Mucosa of gallbladder (tissue), 1 donor: ENCODE results near the gene SLC37A3. TPM values are rescaled to one million over a fixed set of nuclear protein-coding genes. Genes with fewer than 3 reads are reported as not detected.
"Not testable (repeated sequence)": the region's sequence is repeated elsewhere in the genome, so short reads cannot be mapped to it uniquely, and the experiment has no call there.

ENCODE experiments used
- DNase-seq: peaks from one replicate; pipeline ENCODE4 v3.0.0-alpha.2; 2020; ENCODE audit warnings: low spot score
- total RNA-seq: library from RNA; stranded (reverse); gene quantifications from one replicate; pipeline ENCODE4 v1.2.1, GENCODE V29; 2021
- donor health status: DM: no; HTN: no; CAD: no.

SLC37A3 gene
- total RNA-seq, 1 donor from 2014 or later = 40.9 TPM

DNA sequence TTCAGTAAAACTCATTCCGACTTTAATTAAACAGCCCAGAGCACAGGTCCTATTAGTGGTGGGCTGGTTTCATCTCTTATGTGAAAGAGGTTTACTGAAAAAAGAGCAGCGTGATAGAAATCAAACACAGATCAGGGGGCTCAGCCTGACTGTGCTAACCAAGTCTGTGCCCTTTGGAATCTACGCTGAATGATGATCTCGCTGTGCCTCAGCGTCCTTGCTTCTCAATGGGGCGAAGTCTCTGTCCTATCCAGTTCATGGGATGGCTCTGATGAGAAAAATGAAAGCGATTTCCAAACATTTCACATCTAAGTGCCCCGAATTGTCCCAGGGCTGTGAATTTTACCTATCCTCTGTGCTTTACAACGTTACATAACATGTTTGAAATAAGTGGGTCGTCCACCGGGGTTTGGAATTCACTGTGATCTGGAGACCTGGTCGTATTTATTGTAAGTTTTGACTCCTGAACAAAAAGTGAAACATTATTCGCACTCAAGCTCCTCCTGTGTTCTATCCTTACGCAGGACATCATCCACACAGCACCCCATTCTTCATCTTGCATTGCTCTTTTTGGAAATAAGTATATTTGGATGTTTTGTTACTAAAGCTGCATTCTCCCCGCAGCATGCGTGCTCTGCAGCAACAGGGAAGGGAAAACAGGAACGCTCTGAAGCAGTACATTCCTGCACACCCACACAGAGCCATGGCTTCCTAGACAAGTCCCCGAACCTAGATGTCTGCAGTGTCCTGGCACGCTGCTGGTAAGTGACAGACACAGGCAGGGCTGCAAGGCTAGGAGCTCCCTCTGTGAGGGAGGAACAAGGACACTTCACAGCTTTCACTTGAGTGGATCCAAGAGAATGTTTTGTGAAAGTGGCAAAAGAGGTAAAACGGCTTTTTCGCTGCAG, 83.5 kb downstream of the SLC37A3 start:
- no peak for DNase-seq

GRCh38 chr7:140312141-140312846, 86.0 kb downstream of the SLC37A3 start:
- DNase-seq = no peak

DNA sequence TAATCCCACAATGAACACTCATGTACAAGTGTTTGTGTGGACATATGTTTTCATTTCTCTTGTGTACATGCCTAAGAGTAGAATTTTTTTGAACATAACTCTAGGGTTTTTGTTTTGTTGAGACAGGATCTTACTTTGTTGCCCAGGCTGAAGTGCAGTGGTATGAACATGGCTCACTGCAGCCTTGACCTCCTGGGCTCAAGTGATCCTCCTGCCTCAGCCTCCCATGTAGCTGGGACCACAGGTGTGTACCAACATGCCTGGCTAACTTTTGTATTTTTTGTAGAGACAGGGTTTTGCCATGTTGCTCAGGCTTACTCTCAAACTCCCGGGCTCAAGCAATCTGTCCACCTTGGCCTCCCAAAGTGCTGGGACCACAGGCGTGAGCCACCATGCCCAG, 87.2 kb downstream of the SLC37A3 start:
- not testable (repeated sequence) for DNase-seq

- DNase-seq = no peak
These were observed 87.9 kb downstream of the SLC37A3 start for GRCh38 chr7:140310337-140311002.

DNA sequence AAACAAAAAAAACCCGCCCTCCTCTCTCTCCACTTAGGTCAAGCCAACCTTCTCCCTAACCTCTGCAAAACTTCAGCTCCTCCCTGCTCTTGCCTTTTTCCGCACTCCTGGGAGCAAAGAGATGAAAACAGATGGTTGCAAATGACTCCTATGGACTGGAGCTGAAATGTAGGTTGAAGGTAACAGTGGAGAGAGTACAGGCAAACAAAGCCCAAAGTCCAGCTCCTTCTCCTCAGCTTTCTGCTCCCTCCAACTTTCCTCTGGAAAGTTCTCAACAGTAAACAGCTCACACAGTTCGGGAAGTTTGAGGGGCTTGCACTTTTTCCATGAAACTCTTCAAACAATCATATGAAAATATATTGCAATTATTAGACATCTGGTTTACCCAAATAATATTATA, 90.3 kb downstream of the SLC37A3 start:
- no peak for DNase-seq

GRCh38 chr7:140304191-140304799, 94.0 kb downstream of the SLC37A3 start:
- no peak for DNase-seq

DNA sequence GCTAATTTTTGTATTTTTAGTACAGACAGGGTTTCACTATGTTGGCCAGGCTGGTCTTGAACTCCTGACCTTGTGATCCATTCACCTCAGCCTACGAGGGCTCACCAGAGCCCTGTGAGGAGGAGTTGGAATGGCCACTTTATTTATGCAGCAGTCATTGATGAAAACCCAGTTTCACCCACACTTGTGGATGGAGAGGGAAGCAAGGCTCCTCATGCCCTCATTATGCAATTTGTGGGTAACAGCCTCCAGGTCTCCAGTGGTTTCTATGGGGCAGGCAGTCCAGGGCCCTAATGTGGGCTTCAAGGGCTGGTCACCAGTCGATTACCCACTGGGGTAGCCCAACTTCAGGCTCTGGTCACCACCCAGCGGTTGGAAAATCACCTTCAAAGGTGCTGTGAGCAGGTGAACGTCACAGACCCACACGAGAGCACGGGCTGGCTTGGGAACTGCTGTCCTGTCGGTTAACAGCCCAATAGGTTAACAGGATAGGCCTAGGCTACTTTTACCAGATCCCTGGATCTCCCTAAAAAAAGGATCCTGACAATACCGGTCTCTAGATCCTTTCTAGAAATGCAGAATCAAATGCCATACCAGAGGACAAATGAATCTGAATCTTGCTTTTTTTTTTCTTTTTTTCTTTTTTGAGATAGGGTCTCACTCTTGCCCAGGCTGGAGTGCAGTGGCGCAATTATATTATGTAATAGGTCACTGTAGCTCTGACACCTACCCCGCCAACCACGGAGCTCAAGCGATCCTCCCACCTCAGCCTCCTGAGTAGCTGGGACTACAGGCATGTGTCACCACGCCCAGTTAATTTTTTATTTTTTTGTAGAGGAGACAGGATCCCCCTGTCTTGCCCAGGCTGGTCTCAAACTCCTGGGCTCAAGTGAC, 97.8 kb downstream of the SLC37A3 start:
- no peak for DNase-seq

DNA sequence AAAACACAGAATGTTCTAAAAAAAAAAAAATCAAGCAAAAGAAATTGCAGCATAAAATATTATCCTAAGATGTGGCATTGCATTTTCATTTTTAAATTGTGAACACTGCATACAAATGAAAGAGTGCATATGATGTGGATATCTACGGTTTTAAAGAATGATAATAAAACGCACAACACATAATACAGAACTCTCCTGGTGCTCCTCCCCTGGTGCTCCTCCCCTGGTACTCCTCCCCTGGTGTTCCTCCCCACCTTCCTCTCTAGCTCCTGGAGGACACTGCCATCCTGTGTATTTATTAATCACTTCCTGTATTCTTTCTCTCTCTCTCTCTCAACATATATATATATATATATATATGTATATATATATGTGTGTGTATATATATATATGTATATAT, 100.1 kb downstream of the SLC37A3 start:
- no peak for DNase-seq

GRCh38 chr7:140297192-140297591, 101.1 kb downstream of the SLC37A3 start:
- no peak for DNase-seq

GRCh38 chr7:140295224-140295738, 103.0 kb downstream of the SLC37A3 start:
- DNase-seq = no peak

GRCh38 chr7:140294454-140294853, 103.9 kb downstream of the SLC37A3 start:
- DNase-seq = no peak

- no peak for DNase-seq
These were observed 105.9 kb downstream of the SLC37A3 start for GRCh38 chr7:140292438-140292837.

DNA sequence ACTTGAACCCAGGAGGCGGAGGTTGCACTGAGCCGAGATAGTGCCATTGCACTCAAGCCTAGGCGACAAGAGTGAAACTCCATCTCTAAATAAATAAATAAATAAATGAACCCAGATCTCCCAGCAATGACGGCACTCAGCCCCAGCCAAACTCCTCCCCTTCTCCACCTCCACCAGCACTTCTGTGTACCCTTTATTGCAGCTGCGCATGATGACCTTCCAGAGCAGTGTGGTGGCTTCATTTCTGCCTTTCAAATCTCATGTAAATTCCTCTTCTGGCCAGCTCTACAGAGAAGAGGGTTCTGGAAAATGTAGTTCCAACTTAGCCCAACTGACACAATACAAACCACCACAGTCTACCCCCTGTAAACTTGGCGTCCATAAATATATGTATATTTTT, 108.5 kb downstream of the SLC37A3 start:
- DNase-seq = no peak

- no peak for DNase-seq
These were observed 110.3 kb downstream of the SLC37A3 start for GRCh38 chr7:140287988-140288387.

GRCh38 chr7:140285938-140286337, 112.4 kb downstream of the SLC37A3 start:
- DNase-seq = no peak

DNA sequence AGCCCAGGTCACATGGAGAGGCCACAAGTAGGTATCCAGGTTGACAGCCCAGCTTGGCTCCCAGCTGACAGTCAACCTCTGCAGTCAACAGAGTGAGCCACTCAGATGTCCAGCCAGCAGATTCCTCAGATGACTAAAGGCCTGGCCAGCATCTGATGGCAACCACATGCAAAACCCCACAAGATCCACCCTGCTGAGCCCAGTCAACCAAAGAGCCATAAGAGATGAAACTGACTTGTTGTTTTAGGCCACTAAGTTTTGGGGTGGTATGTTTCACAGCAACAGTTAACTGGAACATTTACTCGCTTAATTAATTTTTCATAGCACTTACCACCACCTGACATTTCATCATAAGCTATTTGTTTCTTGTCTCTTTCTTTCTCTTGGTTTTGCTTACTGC, 114.3 kb downstream of the SLC37A3 start:
- no peak for DNase-seq
